Sigmoid colon (tissue), 4 donors: ENCODE results near the gene UQCC5.
"Not testable (repeated sequence)": the region's sequence is repeated elsewhere in the genome, so short reads cannot be mapped to it uniquely, and the experiment has no call there.

Source experiments
- CTCF ChIP-seq, 4 experiments: fragments of 450-650 bp in 3 of 4; fragments of 200-600 bp in 1 of 4; IDR thresholded peaks; one replicate each; pipeline ENCODE4 v1.5.1; 2016 to 2019; ENCODE audit warnings: antibody characterized with exemption in 4 of 4, mild to moderate bottlenecking in 3 of 4, moderate library complexity in 2 of 4
- EP300 ChIP-seq, 4 donors: sonication (generic); formaldehyde crosslinking; IDR thresholded peaks; one replicate each; pipeline ENCODE4 v1.6.1; 2017; ENCODE audit warnings: antibody characterized with exemption in 4 of 4
- POLR2A ChIP-seq, 2 donors: fragments of 450-650 bp; IDR thresholded peaks; one replicate each; pipeline ENCODE4 v1.6.1; 2016; ENCODE audit warnings: antibody characterized with exemption in 2 of 2, mild to moderate bottlenecking in 2 of 2, moderate library complexity in 2 of 2

DNA sequence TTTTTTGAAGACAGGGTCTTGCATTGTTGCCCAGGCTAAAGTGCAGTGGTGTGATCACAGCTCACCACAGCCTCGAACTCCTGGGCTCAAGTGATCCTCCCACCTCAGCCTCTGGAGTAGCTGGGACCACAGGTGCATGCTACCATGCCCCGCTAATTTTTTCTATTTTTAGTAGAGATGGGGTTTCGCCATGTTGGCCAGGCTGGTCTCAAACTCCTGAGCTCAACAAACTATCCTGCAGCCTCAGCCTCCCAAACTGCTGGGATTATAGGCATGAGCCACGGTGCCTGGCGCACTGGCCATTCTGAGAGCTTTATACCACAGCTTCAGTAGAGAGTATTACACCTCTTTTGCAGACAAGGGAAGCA lies 9.8 kb upstream of the UQCC5 start:
- TF ChIP-seq CTCF, EP300, POLR2A (IDR thresholded peaks at IDR 0.05): not testable (repeated sequence)
